Psoas muscle (tissue), 8 donors: ENCODE measurements around the gene MBP. TPM values are rescaled to one million over a fixed set of nuclear protein-coding genes. Genes with fewer than 3 reads are reported as not detected.

Experiments
- ATAC-seq, 4 donors: fragments of 200-7000 bp; cut with Tn5 transposase; one replicate each; pipeline ENCODE4 v1.9.1; 2020; ENCODE audit warnings: moderate library complexity in 3 of 4, mild to moderate bottlenecking in 2 of 4
- DNase-seq, 2 donors: peaks; one replicate each; pipeline ENCODE4 v3.0.0-alpha.2; 2020
- H3K27ac ChIP-seq: fragments of 200-600 bp; one replicate; pipeline ENCODE4 v1.8.0; 2022
- H3K27me3 ChIP-seq, 3 donors: fragments of 200-600 bp in 1 of 3; one replicate each; pipeline versions ENCODE4 v1.6.1 to v1.8.0; 2013 to 2022; ENCODE audit warnings: low read length in 2 of 3, mild to moderate bottlenecking in 2 of 3, moderate library complexity in 1 of 3; ENCODE audit not compliant: insufficient read depth in 3 of 3
- H3K36me3 ChIP-seq, 2 donors: fragments of 200-600 bp in 1 of 2; one replicate each; pipeline versions ENCODE4 v1.6.1 to v1.8.0; 2013 to 2022; ENCODE audit warnings: low read depth in 1 of 2, mild to moderate bottlenecking in 1 of 2, moderate library complexity in 1 of 2; ENCODE audit not compliant: insufficient read depth in 1 of 2
- H3K4me1 ChIP-seq: fragments of 200-600 bp; one replicate; pipeline ENCODE4 v1.8.0; 2022
- H3K4me3 ChIP-seq: fragments of 200-600 bp; one replicate; pipeline ENCODE4 v1.8.0; 2022; ENCODE audit warnings: mild to moderate bottlenecking
- H3K9me3 ChIP-seq: fragments of 200-600 bp; one replicate; pipeline ENCODE4 v1.8.0; 2022
- CTCF ChIP-seq: fragments of 200-600 bp; IDR thresholded peaks from one replicate; pipeline ENCODE4 v1.8.0; 2022; ENCODE audit warnings: antibody characterized with exemption
- WGBS, 3 donors: extraction: QIAGEN DNeasy Blood & Tissue Kit; methylation state at CpG; one replicate each; pipeline versions ENCODE4 v1.1.6 to v1.1.7; 2013; 5-methylcytosine and 5-hydroxymethylcytosine counted together
- intact Hi-C, 2 donors: fragments of 100-400 bp; cut with DNase I; formaldehyde crosslinking; loops; one replicate each; pipeline versions ENCODE4 v1.11.0 to v1.14.2; 2022
- polyA plus RNA-seq, 3 donors: library from polyadenylated mRNA; stranded (reverse); fragments of 200-250 nt; gene quantifications; one replicate each; pipeline ENCODE4 v1.2.3, GENCODE V29; 2013
- total RNA-seq, 4 donors: library from RNA; stranded (reverse); fragmentation: NEBNext Ultra II Directional in 2 of 4; extraction: Animal tissue kit (Norgen Biotek cat#: 25700) in 2 of 4; gene quantifications; one replicate each; pipeline versions ENCODE4 v1.2.1 to v1.2.4, GENCODE V29; 2021 to 2023
- donor health status: healthy with polysubstance abuse.
- donor health status: DM: no; HTN: no; CAD: no; lungs with moderate emphysema.
- donor health status: Bipolar disorder and iron deficiency.
- donor health status: healthy.
- donor health status: DM: yes; HTN: yes; CAD: no.
- donor health status: DM: no; HTN: no; CAD: no.
- donor health status: DM: no; HTN: no; CAD: no.
- donor health status: DM: yes; HTN: yes; CAD: no.

The MBP gene
- total and polyA plus RNA-seq, 7 donors, result 16.4 to 88.2 (median 51.6) TPM

- H3K36me3 ChIP-seq, result no peaks in the 10 kb centered on the region
- no peaks in the 10 kb centered on the region for H3K9me3 ChIP-seq
- WGBS, 3 donors, result 83 to 91% (median 90%) methylated on average over 11 of the region's 11 CpGs
- H3K27me3 ChIP-seq, result no peaks in the 10 kb centered on the region
- no peak overlapping the region for H3K4me3 ChIP-seq
- H3K27ac ChIP-seq, result no peak overlapping the region
- DNase-seq, result no peak
- no peak for ATAC-seq
- no peak for TF ChIP-seq CTCF
- intact Hi-C loops, result no loop called here
- no peaks in the 10 kb centered on the region for H3K4me1 ChIP-seq
Measured at GRCh38 chr18:77166523-77166922, 33.9 kb upstream of the MBP start.

GRCh38 chr18:77165503-77166188 lies 33.1 kb upstream of the MBP start:
- no peak overlapping the region for H3K27ac ChIP-seq
- H3K36me3 ChIP-seq, result no peaks in the 10 kb centered on the region
- no peaks in the 10 kb centered on the region for H3K27me3 ChIP-seq
- no peaks in the 10 kb centered on the region for H3K4me1 ChIP-seq
- WGBS, 3 donors, result 34 to 49% (median 39%) methylated on average over 19 of the region's 19 CpGs
- DNase-seq (peak; percentile 84 to 91), ATAC-seq (peak; percentile 36 to 85 (median 78))
- TF ChIP-seq CTCF, result no peak
- H3K4me3 ChIP-seq, result no peak overlapping the region
- intact Hi-C loops, result no loop called here
- no peaks in the 10 kb centered on the region for H3K9me3 ChIP-seq

GRCh38 chr18:77164763-77165485 lies 32.3 kb upstream of the MBP start:
- ATAC-seq, result peak in 1 of 4 donors; percentile 8
- H3K27ac ChIP-seq, result no peak overlapping the region

GRCh38 chr18:77164026-77164425 lies 31.4 kb upstream of the MBP start:
- ATAC-seq, result no peak
- intact Hi-C loops, result no loop called here
- Histone ChIP-seq H3K36me3 (no peaks in the 10 kb centered on the region), H3K27me3 (no peaks in the 10 kb centered on the region), H3K9me3 (no peaks in the 10 kb centered on the region), H3K27ac (no peak overlapping the region), H3K4me3 (no peak overlapping the region), H3K4me1 (no peaks in the 10 kb centered on the region)
- no peak for TF ChIP-seq CTCF
- 75 to 81% (median 77%) methylated on average over 13 of the region's 13 CpGs for WGBS, 3 donors
- no peak for DNase-seq

More at GRCh38 chr18:77164763-77165485, 32.3 kb upstream of the MBP start:
- no peak for TF ChIP-seq CTCF
- Histone ChIP-seq H3K36me3 (no peaks in the 10 kb centered on the region), H3K27me3 (no peaks in the 10 kb centered on the region), H3K4me1 (no peaks in the 10 kb centered on the region), H3K9me3 (no peaks in the 10 kb centered on the region), H3K4me3 (no peak overlapping the region)
- WGBS, 3 donors, result 85 to 90% (median 87%) methylated on average over 20 of the region's 20 CpGs
- DNase-seq, result no peak
- intact Hi-C loops, result no loop called here
